Body of pancreas (tissue), 4 donors: ENCODE results near the gene CLDN14.

ENCODE experiments used
- POLR2A ChIP-seq, 3 donors: fragments of 450-650 bp; IDR thresholded peaks; one replicate each; pipeline ENCODE4 v1.6.1; 2016; ENCODE audit warnings: antibody characterized with exemption in 3 of 3, mild to moderate bottlenecking in 2 of 3
- TF ChIP-seq, protein P1 (sequence below), 7 experiments: fragments of 450-650 bp in 4 of 7; fragments of 200-600 bp in 3 of 7; sonication (generic) in 3 of 7; IDR thresholded peaks; one replicate each; pipeline ENCODE4 v1.5.1; 2016 to 2019; ENCODE audit warnings: antibody characterized with exemption in 7 of 7

DNA sequence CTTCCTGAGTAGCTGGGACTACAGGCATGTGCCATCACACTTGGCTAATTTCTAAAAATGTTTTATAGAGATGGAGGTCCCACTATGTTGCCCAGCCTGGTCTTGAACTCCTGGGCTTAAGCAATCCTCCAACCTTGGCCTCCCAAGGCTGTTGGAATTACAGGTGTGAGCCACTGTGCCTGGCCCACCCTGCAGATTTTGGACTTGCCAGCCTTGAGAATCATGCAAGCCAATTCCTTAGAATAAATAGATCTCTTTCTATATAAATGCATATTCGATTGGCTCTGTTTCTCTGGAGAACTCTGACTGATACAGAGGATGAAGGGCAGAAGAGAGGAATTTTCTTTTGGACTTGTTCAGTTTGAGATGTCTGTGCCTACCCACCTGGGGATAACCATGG, 6.7 kb downstream of the CLDN14 start:
- TF ChIP-seq POLR2A (IDR thresholded peaks at IDR 0.05), result no peak
- TF ChIP-seq, protein P1, sequence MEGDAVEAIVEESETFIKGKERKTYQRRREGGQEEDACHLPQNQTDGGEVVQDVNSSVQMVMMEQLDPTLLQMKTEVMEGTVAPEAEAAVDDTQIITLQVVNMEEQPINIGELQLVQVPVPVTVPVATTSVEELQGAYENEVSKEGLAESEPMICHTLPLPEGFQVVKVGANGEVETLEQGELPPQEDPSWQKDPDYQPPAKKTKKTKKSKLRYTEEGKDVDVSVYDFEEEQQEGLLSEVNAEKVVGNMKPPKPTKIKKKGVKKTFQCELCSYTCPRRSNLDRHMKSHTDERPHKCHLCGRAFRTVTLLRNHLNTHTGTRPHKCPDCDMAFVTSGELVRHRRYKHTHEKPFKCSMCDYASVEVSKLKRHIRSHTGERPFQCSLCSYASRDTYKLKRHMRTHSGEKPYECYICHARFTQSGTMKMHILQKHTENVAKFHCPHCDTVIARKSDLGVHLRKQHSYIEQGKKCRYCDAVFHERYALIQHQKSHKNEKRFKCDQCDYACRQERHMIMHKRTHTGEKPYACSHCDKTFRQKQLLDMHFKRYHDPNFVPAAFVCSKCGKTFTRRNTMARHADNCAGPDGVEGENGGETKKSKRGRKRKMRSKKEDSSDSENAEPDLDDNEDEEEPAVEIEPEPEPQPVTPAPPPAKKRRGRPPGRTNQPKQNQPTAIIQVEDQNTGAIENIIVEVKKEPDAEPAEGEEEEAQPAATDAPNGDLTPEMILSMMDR (IDR thresholded peaks at IDR 0.05), result no peak
